RKO (cell line): Measurements from ENCODE around the gene SPAG8.

ENCODE experiments used
- DNase-seq: peaks from one replicate; pipeline ENCODE4 v3.0.0-alpha.2; 2016; ENCODE audit warnings: low spot score

The SPAG8 gene, protein sequence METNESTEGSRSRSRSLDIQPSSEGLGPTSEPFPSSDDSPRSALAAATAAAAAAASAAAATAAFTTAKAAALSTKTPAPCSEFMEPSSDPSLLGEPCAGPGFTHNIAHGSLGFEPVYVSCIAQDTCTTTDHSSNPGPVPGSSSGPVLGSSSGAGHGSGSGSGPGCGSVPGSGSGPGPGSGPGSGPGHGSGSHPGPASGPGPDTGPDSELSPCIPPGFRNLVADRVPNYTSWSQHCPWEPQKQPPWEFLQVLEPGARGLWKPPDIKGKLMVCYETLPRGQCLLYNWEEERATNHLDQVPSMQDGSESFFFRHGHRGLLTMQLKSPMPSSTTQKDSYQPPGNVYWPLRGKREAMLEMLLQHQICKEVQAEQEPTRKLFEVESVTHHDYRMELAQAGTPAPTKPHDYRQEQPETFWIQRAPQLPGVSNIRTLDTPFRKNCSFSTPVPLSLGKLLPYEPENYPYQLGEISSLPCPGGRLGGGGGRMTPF

GRCh38 chr9:35812025-35812602 lies at the start of gene SPAG8:
SPAG8 (minus strand) TSS chr9:35812262; CDS start chr9:35812147, 115 bp downstream.
- DNase-seq = no peak

DNA sequence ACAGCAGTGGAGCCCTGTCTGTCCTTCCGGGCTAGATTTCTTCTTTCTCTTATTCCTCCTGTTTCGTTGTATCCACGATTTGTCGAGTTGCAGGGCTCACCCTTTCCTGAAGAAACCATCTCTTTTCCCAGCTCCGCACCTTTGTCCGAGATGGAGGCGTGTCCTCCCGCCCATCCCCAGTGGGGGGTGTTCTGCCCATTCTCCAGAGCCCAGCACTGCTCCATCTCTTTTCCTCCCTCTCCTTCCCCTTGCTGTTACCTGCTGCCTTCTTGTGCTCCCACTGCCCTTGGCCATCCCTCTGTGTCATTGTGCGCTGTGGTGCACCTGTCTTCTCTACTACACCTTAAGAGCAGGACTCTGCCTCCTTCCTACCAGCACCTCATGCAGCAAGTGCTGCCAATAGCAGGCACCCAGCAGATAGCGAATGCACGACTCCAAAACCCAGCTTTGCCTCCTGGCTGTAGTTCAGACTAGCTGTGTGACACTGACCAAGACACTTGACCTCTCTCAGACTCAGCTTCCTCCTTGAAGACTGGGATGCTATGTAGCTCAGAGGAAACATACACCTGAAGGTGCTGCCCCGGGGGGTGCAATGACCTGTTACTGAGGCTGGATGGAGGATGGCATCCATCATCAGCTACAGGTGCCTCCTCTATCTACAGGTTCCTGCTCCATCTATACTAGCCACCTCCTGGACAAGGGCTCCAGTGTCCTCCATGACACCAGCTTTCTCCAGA lies 49.3 kb upstream of the SPAG8 start:
- DNase-seq = no peak

DNA sequence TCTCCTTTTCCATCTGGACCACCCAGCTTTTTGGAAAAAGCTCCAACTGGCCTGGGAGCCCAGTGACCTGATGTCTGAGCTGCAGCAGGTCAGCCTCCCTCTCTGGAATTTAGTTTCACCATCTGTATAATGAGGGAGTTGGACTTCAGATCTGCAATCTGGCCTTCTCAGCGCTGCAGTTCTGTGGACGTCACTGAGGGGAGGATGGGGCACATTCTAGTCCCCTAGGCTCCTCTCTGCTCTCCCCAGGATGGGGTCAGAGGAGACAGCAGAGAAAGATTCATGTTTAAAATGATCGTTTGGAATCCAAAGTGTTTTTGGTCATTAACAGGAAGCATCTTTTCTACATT lies 47.9 kb upstream of the SPAG8 start:
- DNase-seq = no peak

DNA sequence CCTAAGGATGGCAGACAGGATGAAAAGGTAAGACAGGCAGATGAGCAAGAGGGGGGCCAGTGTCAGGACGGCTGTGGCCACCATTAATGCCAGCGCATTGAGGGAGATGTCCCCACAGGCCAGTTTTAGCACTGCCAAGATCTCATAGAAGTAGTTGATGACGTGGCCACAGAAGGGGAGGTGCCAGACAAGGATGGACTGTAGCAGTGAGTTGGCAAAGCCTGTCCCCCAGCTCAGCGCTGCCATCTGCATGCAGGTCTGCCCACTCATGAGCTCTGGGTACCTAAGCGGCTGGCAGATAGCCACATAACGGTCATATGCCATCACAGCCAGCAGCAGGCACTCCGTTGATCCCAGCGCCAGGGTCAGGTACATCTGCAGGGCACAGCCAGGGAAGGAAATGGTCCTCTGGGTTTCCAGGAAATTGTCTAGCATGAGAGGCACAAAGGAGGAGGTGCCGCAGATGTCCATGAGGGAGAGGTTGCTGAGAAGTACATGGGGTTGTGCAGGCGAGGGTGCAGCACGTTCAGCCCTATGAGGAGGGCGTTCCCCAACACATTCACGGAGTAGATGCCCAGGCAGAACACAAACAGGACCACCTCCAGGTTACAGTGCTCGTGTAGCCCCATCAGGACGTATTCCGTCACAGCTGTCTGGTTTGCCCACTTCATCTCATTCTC lies 47.4 kb upstream of the SPAG8 start:
- peak; percentile 54 for DNase-seq

- no peak for DNase-seq
Measured at GRCh38 chr9:35858458-35858857, 46.4 kb upstream of the SPAG8 start.

GRCh38 chr9:35856882-35857281 lies 44.8 kb upstream of the SPAG8 start:
- DNase-seq = no peak

- DNase-seq = no peak
Measured at GRCh38 chr9:35856206-35856605, 44.1 kb upstream of the SPAG8 start.

- DNase-seq = no peak
Measured at GRCh38 chr9:35854091-35854762, 42.2 kb upstream of the SPAG8 start.

- no peak for DNase-seq
Measured at GRCh38 chr9:35852876-35853865, 41.1 kb upstream of the SPAG8 start.

DNA sequence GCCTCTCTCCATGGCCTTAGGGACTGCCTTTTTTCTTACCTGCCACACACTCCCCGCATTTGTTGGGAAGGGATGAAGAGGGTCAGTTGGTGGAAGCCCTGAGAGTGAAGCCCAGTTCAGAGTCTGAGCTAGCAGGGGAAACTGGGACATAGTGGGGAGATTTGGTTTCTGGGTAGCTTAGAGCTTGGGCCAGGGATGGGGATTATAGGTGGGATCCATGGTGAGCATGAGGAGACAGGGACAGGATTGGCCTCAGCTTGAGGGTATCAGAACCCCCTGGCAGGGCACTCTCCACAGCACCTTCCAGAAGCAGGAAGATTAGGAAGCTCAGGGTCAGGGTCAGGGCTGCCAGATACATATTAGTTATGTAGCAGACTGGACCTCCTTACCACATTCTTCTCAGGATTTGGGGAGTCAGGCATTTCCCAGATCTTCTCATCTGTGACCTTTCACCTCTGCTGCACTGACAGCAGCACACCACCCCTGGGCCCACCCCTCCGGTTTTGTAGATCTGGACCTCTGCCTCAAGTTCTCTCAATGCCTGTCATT lies 40.3 kb upstream of the SPAG8 start:
- no peak for DNase-seq

- DNase-seq = peak; percentile 97
Measured at GRCh38 chr9:35847792-35848572, 35.9 kb upstream of the SPAG8 start.

- no peak for DNase-seq
Measured at GRCh38 chr9:35845824-35846771, 34.0 kb upstream of the SPAG8 start.

DNA sequence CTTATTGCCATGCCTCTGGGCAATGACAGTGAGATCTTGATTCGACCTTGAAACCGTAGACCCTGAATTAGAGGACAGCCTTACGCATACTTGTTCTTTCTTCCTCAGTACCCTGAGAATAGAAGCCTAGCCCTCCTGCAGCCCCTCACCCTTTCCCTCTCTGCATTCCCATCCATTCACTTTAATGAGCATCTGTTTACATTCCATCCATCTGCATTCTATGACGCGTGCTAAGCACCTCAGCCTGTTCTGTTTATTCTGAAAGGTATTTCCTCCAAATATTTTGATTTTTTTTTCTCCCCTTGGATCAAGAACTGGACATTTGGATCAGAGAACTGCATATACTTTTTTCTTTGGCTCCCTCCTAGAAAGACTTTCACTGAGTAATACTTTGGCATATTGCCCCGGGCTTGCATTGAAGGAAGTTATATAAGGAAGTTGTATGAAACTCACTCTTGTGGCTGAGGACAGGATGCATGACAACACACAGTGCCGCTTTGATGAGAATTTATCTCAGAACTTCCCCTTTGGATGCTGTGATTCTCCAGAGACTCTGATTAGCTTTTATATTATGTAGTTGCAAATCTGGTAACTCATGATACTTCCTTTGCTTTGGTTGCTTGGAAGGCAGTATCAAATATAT lies 32.7 kb upstream of the SPAG8 start:
- peak; percentile 88 for DNase-seq

DNA sequence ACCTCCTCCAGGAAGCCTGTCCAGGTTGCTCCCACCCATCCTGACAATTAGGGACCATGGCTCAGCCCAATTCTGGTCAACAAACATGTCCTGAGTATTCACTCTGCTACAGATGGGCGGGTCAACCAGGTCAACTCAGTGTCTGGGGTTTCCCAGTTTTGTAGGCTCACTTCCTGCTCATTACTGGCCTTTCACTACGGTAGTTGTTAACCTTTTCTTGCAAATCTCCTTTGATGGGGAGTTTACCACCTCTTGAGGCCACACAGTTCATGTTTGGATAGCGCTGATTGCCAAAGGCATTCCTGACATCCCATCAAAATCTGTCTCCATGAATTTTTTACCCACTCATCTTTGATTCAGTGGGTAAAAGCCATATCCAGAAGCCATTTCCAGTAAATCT lies 30.7 kb upstream of the SPAG8 start:
- DNase-seq = no peak

- no peak for DNase-seq
Measured at GRCh38 chr9:35842020-35842745, 30.1 kb upstream of the SPAG8 start.

GRCh38 chr9:35841645-35841900 lies 29.5 kb upstream of the SPAG8 start:
- no peak for DNase-seq

GRCh38 chr9:35840881-35841644 lies 29.0 kb upstream of the SPAG8 start:
- no peak for DNase-seq
